Thyroid gland (tissue), 4 donors: ENCODE results near the gene CST9L.

Experiments
- POLR2A ChIP-seq, 2 donors: fragments of 450-650 bp; IDR thresholded peaks; one replicate each; pipeline ENCODE4 v1.6.1; 2017; ENCODE audit warnings: antibody characterized with exemption in 2 of 2, mild to moderate bottlenecking in 2 of 2, moderate library complexity in 1 of 2
- TF ChIP-seq, protein P1 (sequence below), 6 experiments: fragments of 200-600 bp in 3 of 6; fragments of 450-650 bp in 3 of 6; sonication (generic) in 3 of 6; IDR thresholded peaks; one replicate each; pipeline ENCODE4 v1.5.1; 2016 to 2019; ENCODE audit warnings: antibody characterized with exemption in 6 of 6, mild to moderate bottlenecking in 2 of 6, inconsistent platforms in 1 of 6, moderate library complexity in 1 of 6

DNA sequence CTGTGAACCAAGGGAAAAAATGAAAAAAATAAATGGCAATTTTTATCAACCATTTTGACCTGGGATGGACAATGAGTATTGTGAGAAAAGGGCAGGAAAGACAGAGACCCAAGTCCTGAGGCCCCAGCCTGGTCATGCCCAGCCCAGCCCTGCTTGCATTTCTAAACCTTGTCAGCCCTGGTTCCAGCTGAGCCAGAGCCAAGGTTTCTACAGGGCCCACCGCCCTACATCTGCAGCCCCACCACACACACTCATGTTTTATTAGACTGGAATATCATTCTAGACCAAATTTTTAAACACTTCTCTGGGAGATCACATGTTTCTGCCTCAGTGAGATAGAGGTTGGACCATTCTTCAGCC is 667 bp upstream of the CST9L start:
- TF ChIP-seq, protein P1, sequence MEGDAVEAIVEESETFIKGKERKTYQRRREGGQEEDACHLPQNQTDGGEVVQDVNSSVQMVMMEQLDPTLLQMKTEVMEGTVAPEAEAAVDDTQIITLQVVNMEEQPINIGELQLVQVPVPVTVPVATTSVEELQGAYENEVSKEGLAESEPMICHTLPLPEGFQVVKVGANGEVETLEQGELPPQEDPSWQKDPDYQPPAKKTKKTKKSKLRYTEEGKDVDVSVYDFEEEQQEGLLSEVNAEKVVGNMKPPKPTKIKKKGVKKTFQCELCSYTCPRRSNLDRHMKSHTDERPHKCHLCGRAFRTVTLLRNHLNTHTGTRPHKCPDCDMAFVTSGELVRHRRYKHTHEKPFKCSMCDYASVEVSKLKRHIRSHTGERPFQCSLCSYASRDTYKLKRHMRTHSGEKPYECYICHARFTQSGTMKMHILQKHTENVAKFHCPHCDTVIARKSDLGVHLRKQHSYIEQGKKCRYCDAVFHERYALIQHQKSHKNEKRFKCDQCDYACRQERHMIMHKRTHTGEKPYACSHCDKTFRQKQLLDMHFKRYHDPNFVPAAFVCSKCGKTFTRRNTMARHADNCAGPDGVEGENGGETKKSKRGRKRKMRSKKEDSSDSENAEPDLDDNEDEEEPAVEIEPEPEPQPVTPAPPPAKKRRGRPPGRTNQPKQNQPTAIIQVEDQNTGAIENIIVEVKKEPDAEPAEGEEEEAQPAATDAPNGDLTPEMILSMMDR (IDR thresholded peaks at IDR 0.05), result no peak
- TF ChIP-seq POLR2A (IDR thresholded peaks at IDR 0.05), result no peak
